Upper lobe of left lung (tissue), 4 donors: ENCODE results near the gene CLEC18A.

Experiments
- EP300 ChIP-seq, 4 donors: sonication (generic); formaldehyde crosslinking; IDR thresholded peaks; one replicate each; pipeline ENCODE4 v1.5.1; 2017; ENCODE audit warnings: antibody characterized with exemption in 4 of 4, control low read depth in 2 of 4
- POLR2A ChIP-seq, 4 donors: fragments of 450-650 bp; IDR thresholded peaks; one replicate each; pipeline ENCODE4 v1.5.1; 2016 to 2017; ENCODE audit warnings: antibody characterized with exemption in 4 of 4, mild to moderate bottlenecking in 2 of 4
- POLR2AphosphoS5 ChIP-seq, 2 donors: sonication (generic); formaldehyde crosslinking; IDR thresholded peaks; one replicate each; pipeline ENCODE4 v1.5.1; 2017; ENCODE audit warnings: antibody characterized with exemption in 2 of 2
- TF ChIP-seq, protein P1 (sequence below), 6 experiments: fragments of 450-650 bp in 4 of 6; fragments of 200-600 bp in 2 of 6; sonication (generic) in 2 of 6; IDR thresholded peaks; one replicate each; pipeline ENCODE4 v1.5.1; 2016 to 2019; ENCODE audit warnings: antibody characterized with exemption in 6 of 6

GRCh38 chr16:69916462-69916861 is 34.7 kb upstream of the CLEC18A start:
- TF ChIP-seq POLR2A (IDR thresholded peaks at IDR 0.05) (no peak), EP300 (IDR thresholded peaks at IDR 0.05) (no peak), POLR2AphosphoS5 (IDR thresholded peaks at IDR 0.05) (no peak)
- TF ChIP-seq, protein P1, sequence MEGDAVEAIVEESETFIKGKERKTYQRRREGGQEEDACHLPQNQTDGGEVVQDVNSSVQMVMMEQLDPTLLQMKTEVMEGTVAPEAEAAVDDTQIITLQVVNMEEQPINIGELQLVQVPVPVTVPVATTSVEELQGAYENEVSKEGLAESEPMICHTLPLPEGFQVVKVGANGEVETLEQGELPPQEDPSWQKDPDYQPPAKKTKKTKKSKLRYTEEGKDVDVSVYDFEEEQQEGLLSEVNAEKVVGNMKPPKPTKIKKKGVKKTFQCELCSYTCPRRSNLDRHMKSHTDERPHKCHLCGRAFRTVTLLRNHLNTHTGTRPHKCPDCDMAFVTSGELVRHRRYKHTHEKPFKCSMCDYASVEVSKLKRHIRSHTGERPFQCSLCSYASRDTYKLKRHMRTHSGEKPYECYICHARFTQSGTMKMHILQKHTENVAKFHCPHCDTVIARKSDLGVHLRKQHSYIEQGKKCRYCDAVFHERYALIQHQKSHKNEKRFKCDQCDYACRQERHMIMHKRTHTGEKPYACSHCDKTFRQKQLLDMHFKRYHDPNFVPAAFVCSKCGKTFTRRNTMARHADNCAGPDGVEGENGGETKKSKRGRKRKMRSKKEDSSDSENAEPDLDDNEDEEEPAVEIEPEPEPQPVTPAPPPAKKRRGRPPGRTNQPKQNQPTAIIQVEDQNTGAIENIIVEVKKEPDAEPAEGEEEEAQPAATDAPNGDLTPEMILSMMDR (IDR thresholded peaks at IDR 0.05) = no peak
